Activated T-cell treated with anti-CD3 and anti-CD28 coated beads, Interleukin-2, amount 50 U/mL, for 4 hours (primary cell): ENCODE data around the gene ADAMTS9. TPM values are rescaled to one million over a fixed set of nuclear protein-coding genes. Genes with fewer than 3 reads are reported as not detected.

ENCODE experiments used
- ATAC-seq, 2 donors: fragments of 200-7000 bp; cut with Tn5 transposase; one replicate each; pipeline ENCODE4 v1.10.0; 2021
- DNase-seq: peaks from one replicate; pipeline ENCODE4 v3.0.0-alpha.2; 2020
- H3K27me3 Mint-ChIP-seq: one replicate; pipeline ENCODE4 v1.8.0; 2021; ENCODE audit warnings: low read depth, mixed read lengths
- H3K36me3 Mint-ChIP-seq: one replicate; pipeline ENCODE4 v1.8.0; 2022; ENCODE audit warnings: mixed read lengths; ENCODE audit not compliant: insufficient read depth
- H3K4me1 Mint-ChIP-seq: one replicate; pipeline ENCODE4 v1.8.0; 2021; ENCODE audit warnings: low read depth, mixed read lengths
- H3K4me3 Mint-ChIP-seq: one replicate; pipeline ENCODE4 v1.8.0; 2021; ENCODE audit warnings: mild to moderate bottlenecking, moderate library complexity, mixed read lengths
- H3K9me3 Mint-ChIP-seq: one replicate; pipeline ENCODE4 v1.8.0; 2021; ENCODE audit warnings: mixed read lengths
- total RNA-seq, 3 donors: library from RNA; stranded (reverse); gene quantifications; one replicate each; pipeline ENCODE4 v1.2.1, GENCODE V29; 2021

The ADAMTS9 gene
- total RNA-seq, 3 donors from 2014 or later: 0.08 to 0.11 TPM; not detected in 1

DNA sequence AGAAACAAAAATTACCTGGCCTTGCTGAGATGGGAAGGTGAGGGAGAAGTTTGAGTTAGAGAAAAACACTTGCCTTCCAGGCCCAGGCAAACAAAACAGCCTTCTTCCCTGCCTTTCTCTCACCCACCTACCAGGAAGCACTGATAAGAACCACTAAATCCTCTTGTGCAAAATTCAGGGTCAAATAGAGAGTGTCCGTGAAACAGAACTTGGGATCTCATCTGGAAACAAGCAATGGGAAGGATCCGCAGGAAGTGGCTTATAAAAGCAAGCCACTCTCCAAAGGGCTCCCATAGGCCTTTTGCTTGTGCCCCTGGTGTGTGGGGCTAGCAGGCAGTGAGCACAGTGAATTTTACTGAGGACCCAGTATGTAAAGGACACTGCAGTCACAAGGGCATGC is 11.0 kb downstream of the ADAMTS9 start:
- Mint-ChIP-seq H3K36me3 (no peaks in the 10 kb centered on the region), H3K4me3 (no peak overlapping the region), H3K9me3 (peaks cover 4% of the 10 kb centered on the region), H3K27me3 (no peaks in the 10 kb centered on the region), H3K4me1 (no peaks in the 10 kb centered on the region)
- ATAC-seq: no peak
- no peak for DNase-seq

DNA sequence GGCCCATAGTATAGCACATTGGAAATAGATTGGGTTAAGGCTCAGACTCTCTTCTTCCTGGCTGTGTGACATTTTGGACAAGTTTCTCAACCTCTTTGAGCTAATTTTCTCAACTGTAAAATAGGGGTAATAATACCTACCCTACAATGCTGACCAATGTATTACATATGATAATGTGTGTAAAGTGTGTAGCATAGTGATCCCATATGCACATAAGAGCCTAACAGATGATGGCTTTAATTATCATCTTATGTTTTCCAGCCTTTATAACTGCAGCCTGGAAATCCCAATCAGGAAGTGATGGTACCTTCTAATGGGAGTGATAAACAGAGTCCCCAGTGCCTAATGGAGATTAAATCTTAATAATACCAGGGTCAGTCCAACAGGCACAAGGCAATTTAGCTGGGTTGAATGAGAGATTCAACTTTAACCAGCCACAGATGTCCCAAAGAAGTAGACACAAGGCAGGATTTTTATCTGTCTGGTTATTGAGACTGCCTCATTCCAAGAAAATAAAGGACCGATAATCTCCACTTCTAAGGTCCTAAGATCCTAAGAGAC is 12.0 kb downstream of the ADAMTS9 start:
- no peaks in the 10 kb centered on the region for H3K27me3 Mint-ChIP-seq
- no peaks in the 10 kb centered on the region for H3K4me1 Mint-ChIP-seq
- no peaks in the 10 kb centered on the region for H3K36me3 Mint-ChIP-seq
- ATAC-seq (no peak), DNase-seq (no peak)
- no peak overlapping the region for H3K4me3 Mint-ChIP-seq
- peaks cover 4% of the 10 kb centered on the region for H3K9me3 Mint-ChIP-seq

DNA sequence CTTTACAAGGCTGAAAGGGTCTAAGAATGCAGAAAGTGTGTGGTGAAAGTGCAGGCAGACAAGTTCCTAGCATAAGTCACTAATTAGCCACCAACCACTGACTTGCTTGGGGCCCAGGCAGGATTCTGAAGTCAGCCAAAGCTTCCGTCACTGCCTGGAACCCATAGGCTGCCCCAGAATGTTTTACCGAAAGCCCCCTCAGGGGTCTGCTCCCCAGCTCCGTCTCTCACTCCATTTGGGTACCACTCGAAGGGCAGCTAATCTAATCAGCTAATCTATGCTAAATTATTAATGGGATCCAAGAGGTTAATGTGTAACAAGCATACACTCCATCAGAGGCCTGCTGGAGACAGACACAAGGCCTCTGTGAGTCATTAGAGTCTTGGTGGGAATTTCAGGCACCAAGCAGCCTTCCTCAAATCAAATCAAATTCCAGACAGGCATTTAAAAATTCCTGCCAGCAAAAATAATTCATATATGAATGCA is 13.2 kb downstream of the ADAMTS9 start:
- Mint-ChIP-seq H3K27me3 (no peaks in the 10 kb centered on the region), H3K4me3 (no peak overlapping the region), H3K9me3 (peaks cover 4% of the 10 kb centered on the region), H3K4me1 (no peaks in the 10 kb centered on the region), H3K36me3 (no peaks in the 10 kb centered on the region)
- DNase-seq: no peak
- no peak for ATAC-seq

DNA sequence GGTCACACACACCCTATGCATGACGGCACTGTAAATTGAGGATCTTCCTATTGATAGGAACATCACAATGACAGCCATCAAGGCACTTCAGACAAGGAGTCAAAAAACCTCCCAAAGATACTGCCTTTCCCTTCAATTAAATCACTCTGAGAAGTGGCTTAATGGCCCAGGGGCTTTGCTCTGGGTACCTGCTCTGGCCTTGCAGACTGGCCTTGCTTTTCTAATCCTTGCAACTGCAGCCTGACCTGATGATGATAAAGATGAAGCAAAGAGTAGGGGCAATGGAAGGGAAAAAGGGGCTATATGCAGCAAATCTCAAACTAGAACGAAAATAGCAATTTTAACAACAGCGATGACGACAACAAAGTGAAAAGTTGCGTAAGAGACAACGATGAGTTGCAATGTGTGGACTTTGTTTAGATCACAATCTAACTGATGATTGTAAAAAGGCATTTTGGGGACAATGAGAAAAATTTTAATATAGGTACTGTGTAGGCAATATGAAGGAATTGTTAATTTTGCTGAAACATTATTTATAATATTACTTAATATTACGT is 14.6 kb downstream of the ADAMTS9 start:
- no peak for ATAC-seq
- H3K4me1 Mint-ChIP-seq: no peaks in the 10 kb centered on the region

DNA sequence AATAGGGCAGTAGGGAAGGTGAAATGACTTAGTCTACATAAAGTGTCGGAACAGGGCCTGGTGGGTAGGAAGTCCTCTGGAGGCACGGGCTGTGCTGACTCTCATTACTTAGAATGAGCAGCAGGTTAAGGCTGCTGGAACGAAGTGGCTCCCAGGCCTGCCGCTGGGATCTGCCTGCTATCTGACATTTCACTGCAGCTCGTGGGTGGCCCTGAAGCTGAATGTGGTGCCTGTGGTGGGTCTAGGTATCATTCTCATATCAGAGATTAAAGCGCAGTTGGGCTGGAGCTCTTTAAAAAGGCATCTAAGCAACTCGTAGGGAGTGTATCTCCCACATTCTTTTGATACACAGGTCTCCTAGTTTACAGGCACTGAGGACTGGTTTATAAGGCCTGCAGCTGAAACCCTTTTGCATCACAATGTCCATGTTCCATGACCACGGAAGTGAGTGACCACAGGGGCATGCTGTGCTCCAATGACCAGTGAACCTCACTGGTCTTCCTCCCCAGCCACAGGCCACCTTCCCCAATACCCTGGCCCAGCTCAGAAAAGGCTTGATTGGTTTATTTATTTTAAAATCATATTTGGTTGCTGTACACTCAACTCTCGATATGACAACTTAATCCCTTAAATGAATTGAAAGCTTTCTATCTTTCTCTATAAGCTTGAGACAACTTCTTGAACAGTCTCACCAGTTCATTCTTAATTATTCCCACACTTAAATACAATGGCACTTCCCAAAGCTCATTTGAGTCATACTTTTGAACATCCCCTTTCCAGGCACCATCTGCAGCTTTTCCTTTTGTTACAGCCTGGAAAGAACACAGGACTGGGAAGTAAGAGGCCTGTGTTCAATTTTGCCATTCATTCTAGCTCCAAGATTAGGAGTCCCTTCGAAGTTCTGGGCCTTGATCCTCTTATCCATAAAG is 19.0 kb downstream of the ADAMTS9 start:
- DNase-seq (no peak), ATAC-seq (no peak)
- Mint-ChIP-seq H3K27me3 (no peaks in the 10 kb centered on the region), H3K36me3 (no peaks in the 10 kb centered on the region), H3K4me3 (no peak overlapping the region), H3K9me3 (peaks cover 3% of the 10 kb centered on the region), H3K4me1 (no peaks in the 10 kb centered on the region)

More for the DNA sequence above, 14.6 kb downstream of the ADAMTS9 start:
- H3K27me3 Mint-ChIP-seq: no peaks in the 10 kb centered on the region
- H3K9me3 Mint-ChIP-seq: peaks cover 4% of the 10 kb centered on the region
- H3K36me3 Mint-ChIP-seq: no peaks in the 10 kb centered on the region
- H3K4me3 Mint-ChIP-seq: no peak overlapping the region
- DNase-seq: no peak

DNA sequence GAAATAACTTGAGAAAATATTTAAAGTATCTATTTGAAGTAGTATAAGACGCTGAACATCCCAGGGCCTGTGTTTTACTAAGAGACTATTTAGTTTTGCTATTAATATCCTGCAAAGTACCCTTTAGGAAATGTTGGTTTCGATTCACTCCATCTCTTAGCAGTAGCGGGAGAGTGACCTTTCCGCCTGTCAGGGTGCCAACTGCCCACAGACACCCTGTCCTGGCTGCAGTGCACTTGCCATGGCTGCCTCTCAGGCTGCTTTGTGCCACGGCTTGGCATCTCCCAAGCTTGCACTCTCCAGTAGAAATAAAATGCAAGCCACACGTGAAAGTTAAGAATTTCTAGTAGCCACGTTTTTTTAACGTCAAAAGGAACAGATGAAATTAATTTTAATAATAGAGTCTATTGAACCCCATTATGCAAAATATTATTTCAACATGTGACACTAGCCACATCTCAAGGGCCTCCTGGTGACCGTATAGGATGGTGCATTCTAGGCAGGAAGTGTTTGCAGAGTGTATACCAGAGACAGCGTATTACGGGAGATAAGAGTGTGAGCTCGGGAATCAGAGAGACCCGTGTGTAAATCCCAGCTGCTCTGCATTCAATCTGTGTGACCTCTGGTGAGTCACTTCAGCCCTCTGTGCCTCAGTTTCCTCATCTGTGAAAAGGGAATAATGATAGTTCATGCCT is 19.8 kb downstream of the ADAMTS9 start:
- peaks cover 3% of the 10 kb centered on the region for H3K9me3 Mint-ChIP-seq
- H3K36me3 Mint-ChIP-seq: no peaks in the 10 kb centered on the region
- H3K27me3 Mint-ChIP-seq: no peaks in the 10 kb centered on the region
- H3K4me3 Mint-ChIP-seq: no peak overlapping the region
- no peak for ATAC-seq
- no peaks in the 10 kb centered on the region for H3K4me1 Mint-ChIP-seq
- no peak for DNase-seq

DNA sequence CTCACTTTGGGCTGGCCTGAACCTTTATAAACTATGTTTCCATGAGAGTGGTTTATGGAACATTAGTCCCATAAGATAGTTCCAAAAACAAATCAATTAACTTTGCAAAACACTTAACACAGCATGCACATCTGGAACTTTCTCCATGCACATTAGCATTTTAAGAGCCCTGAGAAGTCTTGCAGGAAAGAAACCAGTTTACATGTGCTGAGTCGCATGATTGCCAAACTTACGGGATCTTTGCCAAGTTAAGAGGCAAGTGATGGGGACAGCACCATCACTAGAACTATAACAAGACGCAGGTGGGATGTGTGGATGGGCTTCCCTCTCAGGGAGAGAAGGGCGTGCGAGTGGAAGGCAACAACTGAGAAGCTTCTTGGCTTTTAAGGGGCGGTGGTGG is 20.7 kb downstream of the ADAMTS9 start:
- no peak overlapping the region for H3K4me3 Mint-ChIP-seq
- H3K36me3 Mint-ChIP-seq: no peaks in the 10 kb centered on the region
- no peak for DNase-seq
- peaks cover 6% of the 10 kb centered on the region for H3K9me3 Mint-ChIP-seq
- H3K4me1 Mint-ChIP-seq: no peaks in the 10 kb centered on the region
- no peak for ATAC-seq
- H3K27me3 Mint-ChIP-seq: no peaks in the 10 kb centered on the region

DNA sequence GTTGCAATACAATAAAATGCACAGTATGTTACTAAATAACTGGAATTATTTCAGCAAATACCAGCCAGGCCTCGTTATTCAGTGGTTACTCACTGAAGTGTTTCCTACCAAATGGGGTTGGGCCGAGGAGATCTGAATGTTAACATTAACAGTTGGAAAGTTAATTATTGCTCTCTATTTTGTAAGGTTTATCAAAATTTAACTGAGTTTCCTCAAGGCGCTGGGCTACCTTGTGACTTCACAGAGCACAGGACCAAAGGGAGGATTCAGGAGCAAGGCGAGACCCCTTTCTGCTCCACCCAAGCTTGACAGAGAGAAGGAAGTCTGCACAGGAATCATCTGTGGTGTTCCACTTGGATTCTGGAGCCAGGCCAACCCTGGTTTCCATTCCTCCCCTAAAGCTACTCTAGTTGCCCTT is 21.6 kb downstream of the ADAMTS9 start:
- Mint-ChIP-seq H3K27me3 (no peaks in the 10 kb centered on the region), H3K4me1 (no peaks in the 10 kb centered on the region), H3K4me3 (no peak overlapping the region), H3K36me3 (no peaks in the 10 kb centered on the region), H3K9me3 (peaks cover 9% of the 10 kb centered on the region)
- ATAC-seq: no peak
- no peak for DNase-seq

DNA sequence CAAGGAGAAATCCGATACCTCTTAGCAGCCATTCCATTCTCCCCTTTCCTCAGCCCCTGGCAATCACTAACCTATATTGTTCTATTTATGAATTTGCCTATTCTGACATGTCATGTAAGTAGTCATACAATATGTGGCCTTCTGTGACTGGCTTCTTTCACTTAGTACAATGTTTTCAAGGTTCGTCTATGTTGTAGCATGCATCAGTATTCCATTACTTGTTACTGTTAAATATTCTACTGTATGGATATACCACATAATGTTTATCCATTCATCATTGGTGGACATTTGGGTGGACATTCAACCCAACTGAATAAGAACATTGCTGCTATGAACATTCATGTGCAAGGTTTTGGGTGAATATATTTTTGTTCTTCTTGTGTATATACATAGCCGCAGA is 23.4 kb downstream of the ADAMTS9 start:
- no peaks in the 10 kb centered on the region for H3K4me1 Mint-ChIP-seq
- no peaks in the 10 kb centered on the region for H3K27me3 Mint-ChIP-seq
- ATAC-seq (no peak), DNase-seq (no peak)
- H3K4me3 Mint-ChIP-seq: no peak overlapping the region
- H3K9me3 Mint-ChIP-seq: peaks cover 9% of the 10 kb centered on the region
- no peaks in the 10 kb centered on the region for H3K36me3 Mint-ChIP-seq

DNA sequence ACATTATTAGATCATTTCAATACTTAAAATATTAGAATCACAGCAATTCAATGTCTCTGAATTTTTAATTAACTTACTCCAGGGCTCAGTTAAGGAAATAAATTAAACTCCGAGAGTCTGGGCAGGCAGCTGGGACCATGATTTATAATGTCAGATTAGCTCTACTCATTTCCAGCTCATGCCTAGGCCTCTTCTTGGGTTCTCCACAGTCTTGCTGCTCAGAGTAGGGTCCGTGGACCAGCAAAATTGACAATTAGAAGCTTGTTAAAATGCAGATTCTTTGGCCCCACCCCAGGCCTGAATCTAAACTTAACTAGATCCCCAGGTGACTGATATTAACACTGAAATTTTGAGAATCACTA is 28.2 kb downstream of the ADAMTS9 start:
- DNase-seq: no peak
- Mint-ChIP-seq H3K9me3 (peaks cover 9% of the 10 kb centered on the region), H3K4me1 (no peaks in the 10 kb centered on the region), H3K36me3 (no peaks in the 10 kb centered on the region), H3K27me3 (no peaks in the 10 kb centered on the region), H3K4me3 (no peak overlapping the region)
- ATAC-seq: no peak

DNA sequence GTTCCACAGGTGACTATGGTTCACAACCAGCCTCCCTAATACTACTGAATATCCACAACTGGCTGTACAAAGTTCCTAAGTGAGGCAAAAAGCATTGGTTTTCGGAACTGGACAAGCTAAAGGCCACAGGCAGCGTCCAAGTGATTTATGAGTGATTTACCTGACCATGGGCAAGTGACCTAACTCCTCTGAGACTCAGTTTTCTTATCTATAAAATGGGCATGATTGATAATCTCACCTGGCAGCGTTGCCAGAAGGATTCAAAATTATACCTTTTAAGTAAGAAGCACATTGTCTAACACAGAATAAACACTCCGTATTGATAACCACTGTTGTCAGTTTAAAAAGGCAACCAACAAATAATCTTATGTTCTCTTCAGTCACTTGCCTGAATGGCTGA is 29.8 kb downstream of the ADAMTS9 start:
- peaks cover 6% of the 10 kb centered on the region for H3K9me3 Mint-ChIP-seq
- H3K4me3 Mint-ChIP-seq: no peak overlapping the region
- H3K27me3 Mint-ChIP-seq: no peaks in the 10 kb centered on the region
- DNase-seq (no peak), ATAC-seq (no peak)
- no peaks in the 10 kb centered on the region for H3K4me1 Mint-ChIP-seq
- H3K36me3 Mint-ChIP-seq: no peaks in the 10 kb centered on the region

DNA sequence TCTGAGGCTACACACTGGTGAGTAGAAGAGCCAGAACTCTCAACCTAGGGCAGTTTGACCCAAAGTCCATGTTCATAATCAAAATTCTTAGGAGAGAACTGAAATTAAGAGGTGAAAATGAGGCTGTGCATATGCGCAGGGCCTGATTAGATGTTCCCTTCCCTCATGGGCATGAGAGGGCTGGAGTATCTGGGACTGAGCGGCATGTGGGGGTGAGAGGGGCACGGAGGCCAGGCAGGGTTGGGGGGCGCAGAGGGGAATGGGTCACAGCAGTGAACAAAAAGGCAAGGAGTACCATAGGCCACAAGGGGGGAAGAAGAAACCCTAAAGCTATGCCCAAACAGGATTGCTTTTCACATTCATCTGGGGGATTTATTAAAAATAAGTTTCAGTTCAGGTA is 31.3 kb downstream of the ADAMTS9 start:
- H3K36me3 Mint-ChIP-seq: no peaks in the 10 kb centered on the region
- H3K4me1 Mint-ChIP-seq: no peaks in the 10 kb centered on the region
- H3K27me3 Mint-ChIP-seq: no peaks in the 10 kb centered on the region
- H3K9me3 Mint-ChIP-seq: no peaks in the 10 kb centered on the region
- DNase-seq (no peak), ATAC-seq (no peak)
- no peak overlapping the region for H3K4me3 Mint-ChIP-seq

DNA sequence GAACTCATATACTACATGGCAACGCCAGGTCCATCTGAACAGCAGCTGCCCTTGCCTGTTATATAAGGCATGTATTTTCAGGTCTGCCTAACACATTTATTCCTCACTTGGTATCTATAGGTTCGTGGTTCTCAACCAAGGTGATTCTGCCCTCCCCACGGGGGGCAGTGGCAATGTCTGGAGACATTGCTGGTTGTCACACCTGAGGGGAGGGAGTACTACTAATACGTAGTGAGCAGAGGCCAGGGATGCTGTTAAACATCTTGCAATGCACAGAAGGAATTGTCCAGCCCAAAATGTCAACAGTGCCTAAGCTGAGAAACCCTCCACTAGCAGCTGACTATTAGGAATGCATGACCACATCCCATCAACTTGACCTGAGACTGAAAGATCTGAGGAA is 32.6 kb downstream of the ADAMTS9 start:
- no peak overlapping the region for H3K4me3 Mint-ChIP-seq
- DNase-seq (no peak), ATAC-seq (no peak)
- H3K36me3 Mint-ChIP-seq: no peaks in the 10 kb centered on the region
- H3K9me3 Mint-ChIP-seq: no peaks in the 10 kb centered on the region
- H3K4me1 Mint-ChIP-seq: no peaks in the 10 kb centered on the region
- H3K27me3 Mint-ChIP-seq: no peaks in the 10 kb centered on the region

DNA sequence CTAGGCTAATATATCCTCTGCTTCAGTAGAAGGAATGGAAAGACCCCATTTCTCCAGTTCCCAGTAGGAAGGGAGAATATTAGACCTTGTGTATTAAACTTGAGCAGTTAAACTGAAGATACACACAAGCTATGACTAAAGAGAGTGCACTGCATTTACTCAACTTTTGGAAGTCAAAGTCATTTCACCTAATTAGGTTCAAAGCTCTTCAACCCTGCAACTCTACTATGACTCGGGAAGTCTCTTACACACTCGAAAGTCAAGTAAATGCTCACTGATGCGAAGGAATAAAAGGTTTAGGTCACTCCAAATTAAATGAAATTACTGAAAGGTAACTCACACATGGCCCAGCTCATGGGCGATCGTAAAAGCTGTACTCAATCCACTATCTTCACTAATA is 33.8 kb downstream of the ADAMTS9 start:
- DNase-seq (no peak), ATAC-seq (no peak)
- H3K36me3 Mint-ChIP-seq: no peaks in the 10 kb centered on the region

More for the DNA sequence above, 33.8 kb downstream of the ADAMTS9 start:
- Mint-ChIP-seq H3K4me1 (no peaks in the 10 kb centered on the region), H3K27me3 (no peaks in the 10 kb centered on the region), H3K9me3 (no peaks in the 10 kb centered on the region), H3K4me3 (no peak overlapping the region)
